HUES48 (cell line): Measurements from ENCODE around the gene ZNF185.

ENCODE experiments used
- H3K27ac ChIP-seq: one replicate; pipeline ENCODE4 v1.7.0; 2013; ENCODE audit warnings: low read depth, low read length, inconsistent platforms
- H3K27me3 ChIP-seq: 2 replicates; pipeline ENCODE4 v1.6.1; 2013; ENCODE audit warnings: mild to moderate bottlenecking, low read length; ENCODE audit not compliant: control insufficient read depth, insufficient read depth
- H3K36me3 ChIP-seq: 2 replicates; pipeline ENCODE4 v1.6.1; 2013; ENCODE audit warnings: low read length; ENCODE audit not compliant: control insufficient read depth, insufficient read depth
- H3K4me1 ChIP-seq: 2 replicates; pipeline ENCODE4 v1.6.1; 2013; ENCODE audit warnings: mild to moderate bottlenecking, low read length; ENCODE audit not compliant: control insufficient read depth, insufficient read depth
- H3K4me3 ChIP-seq: 2 replicates; pipeline ENCODE4 v1.5.1; 2013; ENCODE audit warnings: mild to moderate bottlenecking, low read depth, low read length
- H3K9ac ChIP-seq: 2 replicates; pipeline ENCODE4 v1.6.1; 2013; ENCODE audit warnings: mild to moderate bottlenecking, low read depth, low read length, moderate library complexity
- H3K9me3 ChIP-seq: 2 replicates; pipeline ENCODE4 v1.6.1; 2013; ENCODE audit warnings: low read length; ENCODE audit not compliant: control insufficient read depth, insufficient read depth

Gene ZNF185

DNA sequence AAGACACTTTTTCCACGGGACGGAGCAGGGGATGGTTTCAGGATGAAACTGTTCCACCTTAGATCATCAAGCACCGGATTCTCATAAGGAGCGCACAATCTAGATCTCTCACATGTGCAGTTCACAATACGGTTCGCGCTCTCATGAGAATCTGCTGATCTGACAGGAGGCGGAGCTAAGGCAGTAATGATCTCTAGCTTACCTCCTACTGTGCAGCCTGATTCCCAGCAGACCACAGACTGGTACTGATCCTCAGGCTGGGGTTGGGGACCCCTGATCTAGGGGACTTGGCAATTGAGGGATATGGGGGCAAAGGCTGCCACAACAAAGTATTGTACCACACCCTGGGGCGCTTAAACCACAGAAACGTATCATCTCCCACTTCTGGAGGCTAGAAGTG, 25.7 kb downstream of the ZNF185 start:
- no peaks in the 10 kb centered on the region for H3K36me3 ChIP-seq
- H3K4me3 ChIP-seq, result no peak overlapping the region
- H3K27me3 ChIP-seq, result no peaks in the 10 kb centered on the region
- no peak overlapping the region for H3K9ac ChIP-seq
- peaks cover 3% of the 10 kb centered on the region; the same call in 1 of the 2 replicates for H3K4me1 ChIP-seq
- H3K9me3 ChIP-seq, result peaks cover 37% of the 10 kb centered on the region
- H3K27ac ChIP-seq, result no peak overlapping the region

DNA sequence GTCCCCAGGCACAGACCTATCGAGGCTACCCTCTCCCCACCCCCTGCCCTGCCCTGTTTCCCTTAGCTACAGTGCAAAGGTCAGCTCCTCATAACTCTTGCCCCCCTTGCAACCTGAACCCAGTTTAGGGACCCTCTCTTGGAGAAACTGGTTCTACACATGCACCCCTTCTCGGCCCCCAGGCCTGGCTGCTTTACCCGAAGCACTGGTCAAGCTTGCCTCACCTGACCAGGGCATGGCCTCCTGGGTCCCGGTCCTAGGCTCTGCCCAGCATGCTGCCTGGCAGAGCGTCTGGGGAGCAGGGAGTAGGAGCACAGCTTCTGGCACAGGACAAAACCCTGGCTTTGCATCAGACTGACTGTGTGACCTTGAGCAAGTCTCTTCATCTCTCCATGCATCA, 28.0 kb downstream of the ZNF185 start:
- H3K27me3 ChIP-seq, result no peaks in the 10 kb centered on the region
- no peak overlapping the region for H3K27ac ChIP-seq
- H3K9ac ChIP-seq, result no peak overlapping the region
- H3K4me1 ChIP-seq, result peaks cover 3% of the 10 kb centered on the region; the same call in 1 of the 2 replicates
- H3K4me3 ChIP-seq, result no peak overlapping the region
- no peaks in the 10 kb centered on the region for H3K36me3 ChIP-seq
- peaks cover 41% of the 10 kb centered on the region for H3K9me3 ChIP-seq

DNA sequence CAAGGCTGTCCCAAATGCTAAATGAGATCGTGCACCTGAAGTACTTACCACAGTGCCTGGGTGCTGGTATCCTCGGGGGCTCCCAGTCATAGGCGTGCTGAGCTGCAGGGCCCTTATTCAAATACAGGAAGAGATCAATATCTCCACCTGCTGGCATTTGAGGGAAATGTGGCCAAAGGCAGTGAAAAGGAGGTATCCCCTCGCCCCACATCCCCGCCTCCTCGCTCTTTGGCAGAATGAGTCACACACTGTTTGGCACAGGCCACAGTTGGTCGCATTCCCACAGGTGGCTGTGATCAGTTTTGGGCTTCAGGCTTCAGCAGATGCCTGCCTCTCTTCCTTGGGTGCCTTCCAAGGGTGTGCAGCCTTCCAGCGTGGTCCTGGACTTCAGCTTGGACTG, 28.4 kb downstream of the ZNF185 start:
- H3K27ac ChIP-seq, result no peak overlapping the region
- H3K36me3 ChIP-seq, result no peaks in the 10 kb centered on the region
- no peak overlapping the region for H3K4me3 ChIP-seq
- no peak overlapping the region for H3K9ac ChIP-seq
- no peaks in the 10 kb centered on the region for H3K27me3 ChIP-seq
- peaks cover 3% of the 10 kb centered on the region; the same call in 1 of the 2 replicates for H3K4me1 ChIP-seq
- H3K9me3 ChIP-seq, result peaks cover 43% of the 10 kb centered on the region

DNA sequence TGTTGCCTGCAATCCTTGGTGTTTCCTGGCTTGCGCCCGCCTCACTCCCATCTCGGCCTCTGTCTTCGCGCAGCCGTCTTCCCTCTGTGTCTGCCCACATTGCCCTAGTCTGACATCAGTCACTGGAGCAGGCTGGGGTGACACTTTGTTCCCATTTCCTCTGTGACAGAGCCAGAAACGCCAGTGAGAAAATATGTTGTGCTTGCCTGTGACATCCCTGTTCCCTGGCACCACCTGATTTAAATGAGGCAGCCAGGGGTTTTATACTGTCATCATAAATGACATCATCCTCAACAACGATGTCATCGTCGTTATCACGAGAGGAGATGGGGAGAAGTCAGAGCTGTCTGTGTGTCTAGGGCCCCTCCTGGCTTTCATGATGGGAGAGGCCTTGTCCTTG, 29.1 kb downstream of the ZNF185 start:
- Histone ChIP-seq H3K27ac (no peak overlapping the region), H3K36me3 (no peaks in the 10 kb centered on the region), H3K4me3 (no peak overlapping the region), H3K4me1 (peaks cover 3% of the 10 kb centered on the region; the same call in 1 of the 2 replicates), H3K9ac (no peak overlapping the region), H3K9me3 (peaks cover 40% of the 10 kb centered on the region), H3K27me3 (no peaks in the 10 kb centered on the region)

DNA sequence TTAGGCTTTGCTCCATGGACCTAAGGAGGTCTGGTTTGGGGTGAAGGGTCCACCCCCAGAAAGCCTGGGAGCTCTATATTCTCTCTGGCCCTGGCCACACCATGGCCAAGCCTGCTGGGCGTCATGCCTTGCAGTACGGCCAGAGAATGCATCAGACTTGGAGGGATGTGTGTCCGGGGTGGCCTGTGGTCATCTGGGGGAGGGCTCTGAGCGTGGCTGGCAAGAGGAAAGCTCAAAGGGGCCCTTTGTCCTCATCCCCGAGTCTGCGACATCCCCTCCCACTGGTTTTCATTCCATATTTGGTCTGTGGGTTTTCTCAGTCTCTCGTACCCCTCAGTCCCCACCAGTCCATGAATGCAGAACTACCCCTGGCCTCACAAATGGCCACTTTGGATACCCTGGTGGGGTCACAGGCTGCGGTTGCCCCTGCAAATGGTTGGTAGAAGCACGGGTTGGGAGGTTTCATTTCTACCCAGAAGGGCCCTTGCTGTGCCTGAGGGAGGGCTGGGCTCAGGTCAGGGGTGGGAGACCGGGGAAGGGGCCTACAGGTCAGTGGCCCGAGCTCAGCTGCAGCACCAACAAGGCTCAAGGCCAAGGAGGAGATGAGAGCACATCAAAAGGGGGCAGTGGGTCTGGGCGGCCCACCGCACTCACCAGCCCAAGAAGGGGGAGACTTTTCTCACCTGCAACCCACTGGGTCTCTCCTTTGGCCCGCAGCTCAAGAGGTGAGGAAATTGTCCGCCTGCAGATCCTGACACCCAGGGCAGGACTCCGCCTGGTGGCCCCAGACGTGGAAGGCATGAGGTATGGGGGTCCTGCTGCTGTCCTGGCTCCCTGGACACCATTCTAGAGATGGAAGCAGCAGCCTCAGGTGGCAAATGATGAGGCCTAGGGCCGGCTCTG, 30.2 kb downstream of the ZNF185 start:
- no peak overlapping the region for H3K4me3 ChIP-seq
- no peaks in the 10 kb centered on the region for H3K27me3 ChIP-seq
- H3K9ac ChIP-seq, result no peak overlapping the region
- no peak overlapping the region for H3K27ac ChIP-seq
- peaks cover 35% of the 10 kb centered on the region; the same call in 1 of the 2 replicates for H3K9me3 ChIP-seq
- H3K4me1 ChIP-seq, result peaks cover 3% of the 10 kb centered on the region; the same call in 1 of the 2 replicates
- H3K36me3 ChIP-seq, result no peaks in the 10 kb centered on the region

DNA sequence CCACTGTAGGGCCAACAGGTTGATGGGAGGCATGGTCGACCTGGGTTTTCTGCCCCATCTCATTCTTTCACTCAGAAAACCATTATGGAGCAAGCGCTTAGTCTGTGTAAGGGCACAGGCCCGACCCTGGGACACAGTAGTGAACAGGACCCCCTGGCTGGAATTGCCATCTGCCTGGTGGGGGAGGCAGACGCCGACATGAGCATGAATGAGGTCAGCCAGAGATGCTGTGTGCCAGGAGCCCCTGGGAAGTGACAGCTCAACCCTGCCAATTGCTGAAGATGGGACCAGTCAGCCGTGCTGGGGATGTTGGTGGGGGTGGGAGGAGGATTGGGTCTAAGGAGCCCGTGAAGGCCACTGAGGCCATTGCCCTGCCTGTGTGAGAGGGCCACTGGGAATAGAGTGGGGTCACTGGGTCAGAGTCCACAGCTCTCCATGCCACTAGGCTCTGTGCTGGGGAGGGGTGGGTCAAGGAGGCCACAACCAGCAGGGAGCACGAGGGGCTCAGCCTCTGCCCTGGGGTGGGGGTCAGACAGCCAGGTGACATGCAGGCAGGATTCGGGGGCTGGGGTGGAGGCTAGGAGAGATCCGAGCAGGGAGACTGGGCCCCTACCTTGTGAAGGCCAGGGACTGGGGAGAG, 31.0 kb downstream of the ZNF185 start:
- Histone ChIP-seq H3K9ac (no peak overlapping the region), H3K27me3 (no peaks in the 10 kb centered on the region), H3K9me3 (peaks cover 32% of the 10 kb centered on the region; the same call in 1 of the 2 replicates), H3K4me3 (no peak overlapping the region), H3K27ac (no peak overlapping the region), H3K4me1 (peaks cover 3% of the 10 kb centered on the region; the same call in 1 of the 2 replicates), H3K36me3 (no peaks in the 10 kb centered on the region)

DNA sequence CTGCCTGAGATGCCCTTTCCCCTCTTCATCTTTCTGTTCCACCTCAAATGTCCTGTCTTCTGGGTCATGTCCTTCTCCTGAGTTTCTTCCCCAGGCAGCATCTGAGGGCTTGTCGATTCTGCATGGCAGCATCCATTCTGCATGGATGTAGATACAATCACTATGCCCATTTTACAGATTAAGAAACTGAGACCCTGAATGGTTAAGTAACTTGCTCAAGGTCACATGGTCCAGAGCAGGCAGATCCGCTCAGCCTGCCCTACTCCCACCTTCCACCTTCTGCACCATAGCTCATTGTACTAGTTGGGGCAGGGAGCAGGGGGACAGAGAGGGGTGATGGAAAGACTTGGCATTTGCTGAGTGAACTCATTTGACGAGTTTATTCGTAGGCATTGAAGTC, 32.0 kb downstream of the ZNF185 start:
- Histone ChIP-seq H3K27me3 (no peaks in the 10 kb centered on the region), H3K4me3 (no peak overlapping the region), H3K9me3 (peaks cover 42% of the 10 kb centered on the region; the same call in 1 of the 2 replicates), H3K27ac (no peak overlapping the region), H3K4me1 (peaks cover 3% of the 10 kb centered on the region; the same call in 1 of the 2 replicates), H3K9ac (no peak overlapping the region), H3K36me3 (no peaks in the 10 kb centered on the region)

DNA sequence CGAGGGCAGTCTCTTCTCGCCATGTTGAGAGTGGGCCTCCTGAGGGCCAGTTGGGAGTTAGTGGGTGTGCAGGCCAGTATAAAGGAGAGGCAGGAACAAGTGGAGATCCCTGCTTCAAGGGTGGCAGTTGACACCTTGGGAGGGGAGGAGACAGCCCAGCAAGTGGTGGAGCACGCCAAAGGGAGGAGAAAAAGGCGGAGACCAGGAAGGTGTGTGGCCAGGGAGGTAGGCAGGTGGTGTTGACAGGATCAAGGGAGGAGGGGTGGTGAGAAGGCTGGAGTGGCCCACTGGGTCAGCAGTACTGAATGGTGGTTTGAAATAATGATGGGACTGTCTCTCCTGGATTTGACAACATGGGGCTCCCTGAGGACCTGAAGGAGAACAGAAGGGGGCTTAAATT, 32.6 kb downstream of the ZNF185 start:
- Histone ChIP-seq H3K4me3 (no peak overlapping the region), H3K4me1 (peaks cover 3% of the 10 kb centered on the region; the same call in 1 of the 2 replicates), H3K9ac (no peak overlapping the region), H3K27ac (no peak overlapping the region), H3K27me3 (no peaks in the 10 kb centered on the region), H3K9me3 (peaks cover 45% of the 10 kb centered on the region), H3K36me3 (no peaks in the 10 kb centered on the region)

DNA sequence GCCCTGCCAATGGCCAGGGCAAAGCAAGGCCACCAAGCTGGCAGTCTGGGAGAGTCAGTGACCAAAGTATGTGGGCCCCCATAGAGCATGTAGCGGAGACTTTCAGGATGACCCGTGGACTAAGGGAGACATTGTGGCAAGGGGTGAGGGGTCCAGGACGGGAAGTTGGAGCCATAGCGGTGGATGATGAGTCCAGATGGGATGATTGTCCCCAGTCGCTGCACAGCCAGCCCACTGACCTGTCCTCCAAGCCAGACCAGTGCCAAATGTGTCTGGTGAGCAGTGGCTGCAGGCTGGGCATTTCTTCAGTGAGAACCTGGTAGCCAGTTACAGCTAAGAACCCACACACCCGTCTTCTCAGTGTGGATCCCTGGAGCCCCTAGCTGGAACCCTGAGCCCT, 34.3 kb downstream of the ZNF185 start:
- H3K36me3 ChIP-seq, result no peaks in the 10 kb centered on the region
- H3K27me3 ChIP-seq, result no peaks in the 10 kb centered on the region
- H3K4me1 ChIP-seq, result no peaks in the 10 kb centered on the region
- H3K4me3 ChIP-seq, result no peak overlapping the region
- peaks cover 60% of the 10 kb centered on the region for H3K9me3 ChIP-seq
- H3K9ac ChIP-seq, result no peak overlapping the region
- no peak overlapping the region for H3K27ac ChIP-seq

DNA sequence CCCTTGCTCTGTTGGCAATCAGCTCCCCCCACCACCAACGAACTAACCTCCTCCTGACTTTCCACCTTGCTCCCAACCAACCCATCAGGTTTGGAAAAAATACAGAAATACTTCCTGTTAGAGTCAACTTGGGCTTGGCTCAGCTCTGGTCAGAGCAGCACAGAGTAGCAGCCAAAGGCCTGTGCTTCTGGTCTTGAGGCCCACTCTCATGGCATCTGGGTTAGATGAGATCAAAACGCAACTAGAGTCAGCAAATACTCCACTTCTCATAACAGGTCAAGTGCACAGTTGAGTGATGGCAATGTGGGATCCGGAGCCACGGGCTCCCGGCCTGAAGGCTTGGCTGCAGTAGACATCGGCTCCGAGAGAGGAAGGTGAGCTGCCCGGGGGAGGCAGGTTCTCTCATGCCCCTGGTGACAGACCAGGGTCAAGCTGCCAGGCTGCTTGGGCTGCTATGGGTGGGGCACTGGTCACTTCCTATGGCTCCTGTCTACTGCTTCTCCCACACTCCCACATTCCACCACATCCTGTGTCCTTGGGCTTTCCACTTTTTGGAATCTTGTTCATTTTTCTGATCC, 34.8 kb downstream of the ZNF185 start:
- Histone ChIP-seq H3K9me3 (peaks cover 60% of the 10 kb centered on the region), H3K4me1 (no peaks in the 10 kb centered on the region), H3K36me3 (no peaks in the 10 kb centered on the region), H3K27me3 (no peaks in the 10 kb centered on the region), H3K9ac (no peak overlapping the region), H3K27ac (no peak overlapping the region), H3K4me3 (no peak overlapping the region)

DNA sequence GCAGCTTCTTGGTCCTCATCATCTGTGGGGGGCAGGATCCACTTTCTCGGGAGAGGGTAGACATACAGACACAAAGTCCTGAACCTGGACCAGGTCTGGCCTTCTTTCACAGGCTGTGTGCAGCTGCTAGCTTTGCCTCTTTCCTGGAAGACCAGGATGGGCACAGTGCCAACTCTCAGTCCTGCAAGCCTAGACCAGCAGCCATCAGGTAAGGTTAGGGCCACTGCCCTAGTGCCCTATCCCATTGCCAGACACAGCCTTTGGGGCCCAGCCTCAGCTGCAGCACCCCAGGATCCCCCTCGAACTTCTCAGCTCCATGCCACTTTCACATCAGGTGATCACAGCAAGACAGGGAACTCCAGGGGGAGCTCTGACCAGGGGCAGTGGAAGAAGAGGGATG, 38.4 kb downstream of the ZNF185 start:
- Histone ChIP-seq H3K36me3 (no peaks in the 10 kb centered on the region), H3K4me3 (no peak overlapping the region), H3K27ac (no peak overlapping the region), H3K9ac (no peak overlapping the region), H3K27me3 (no peaks in the 10 kb centered on the region), H3K9me3 (peaks cover 48% of the 10 kb centered on the region), H3K4me1 (0 out of 2 replicates have a peak, but pooled peaks cover 3% of the 10 kb centered on the region)
